ENCODE data around the gene MLPH. TPM values are rescaled to one million over a fixed set of nuclear protein-coding genes. Genes with fewer than 3 reads are reported as not detected.

Gene MLPH
- total RNA-seq, 1 donor from 2014 or later = 22.5 TPM

- Mint-ChIP-seq H3K27ac (ENCODE audit: unreplicated experiment) (no peak overlapping the region), H3K36me3 (ENCODE audit: unreplicated experiment) (peaks cover 3% of the 10 kb centered on the region), H3K4me3 (ENCODE audit: unreplicated experiment) (no peak overlapping the region), H3K4me1 (ENCODE audit: unreplicated experiment) (no peaks in the 10 kb centered on the region), H3K27me3 (ENCODE audit: unreplicated experiment) (no peaks in the 10 kb centered on the region), H3K9me3 (ENCODE audit: unreplicated experiment) (no peaks in the 10 kb centered on the region)
- no peak for DNase-seq (ENCODE audit: extremely low spot score, unreplicated experiment)
- TF ChIP-seq, protein P1, sequence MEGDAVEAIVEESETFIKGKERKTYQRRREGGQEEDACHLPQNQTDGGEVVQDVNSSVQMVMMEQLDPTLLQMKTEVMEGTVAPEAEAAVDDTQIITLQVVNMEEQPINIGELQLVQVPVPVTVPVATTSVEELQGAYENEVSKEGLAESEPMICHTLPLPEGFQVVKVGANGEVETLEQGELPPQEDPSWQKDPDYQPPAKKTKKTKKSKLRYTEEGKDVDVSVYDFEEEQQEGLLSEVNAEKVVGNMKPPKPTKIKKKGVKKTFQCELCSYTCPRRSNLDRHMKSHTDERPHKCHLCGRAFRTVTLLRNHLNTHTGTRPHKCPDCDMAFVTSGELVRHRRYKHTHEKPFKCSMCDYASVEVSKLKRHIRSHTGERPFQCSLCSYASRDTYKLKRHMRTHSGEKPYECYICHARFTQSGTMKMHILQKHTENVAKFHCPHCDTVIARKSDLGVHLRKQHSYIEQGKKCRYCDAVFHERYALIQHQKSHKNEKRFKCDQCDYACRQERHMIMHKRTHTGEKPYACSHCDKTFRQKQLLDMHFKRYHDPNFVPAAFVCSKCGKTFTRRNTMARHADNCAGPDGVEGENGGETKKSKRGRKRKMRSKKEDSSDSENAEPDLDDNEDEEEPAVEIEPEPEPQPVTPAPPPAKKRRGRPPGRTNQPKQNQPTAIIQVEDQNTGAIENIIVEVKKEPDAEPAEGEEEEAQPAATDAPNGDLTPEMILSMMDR (IDR thresholded peaks at IDR 0.05) = no peak
Measured at GRCh38 chr2:237546876-237547395, 59.9 kb downstream of the MLPH start.

GRCh38 chr2:237547841-237548416, 60.9 kb downstream of the MLPH start:
- Mint-ChIP-seq H3K4me1 (ENCODE audit: unreplicated experiment) (no peaks in the 10 kb centered on the region), H3K27me3 (ENCODE audit: unreplicated experiment) (no peaks in the 10 kb centered on the region), H3K36me3 (ENCODE audit: unreplicated experiment) (peaks cover 8% of the 10 kb centered on the region), H3K9me3 (ENCODE audit: unreplicated experiment) (no peaks in the 10 kb centered on the region), H3K4me3 (ENCODE audit: unreplicated experiment) (no peak overlapping the region), H3K27ac (ENCODE audit: unreplicated experiment) (no peak overlapping the region)
- no peak for DNase-seq (ENCODE audit: extremely low spot score, unreplicated experiment)
- TF ChIP-seq, protein P1 (IDR thresholded peaks at IDR 0.05) = no peak

- no peak for DNase-seq (ENCODE audit: extremely low spot score, unreplicated experiment)
- Mint-ChIP-seq H3K36me3 (ENCODE audit: unreplicated experiment) (peaks cover 17% of the 10 kb centered on the region), H3K27ac (ENCODE audit: unreplicated experiment) (no peak overlapping the region), H3K4me1 (ENCODE audit: unreplicated experiment) (no peaks in the 10 kb centered on the region), H3K4me3 (ENCODE audit: unreplicated experiment) (no peak overlapping the region), H3K27me3 (ENCODE audit: unreplicated experiment) (no peaks in the 10 kb centered on the region), H3K9me3 (ENCODE audit: unreplicated experiment) (peaks cover 5% of the 10 kb centered on the region)
- TF ChIP-seq, protein P1 (IDR thresholded peaks at IDR 0.05) = no peak
Measured at GRCh38 chr2:237549216-237549615, 62.2 kb downstream of the MLPH start.

- Mint-ChIP-seq H3K27me3 (ENCODE audit: unreplicated experiment) (no peaks in the 10 kb centered on the region), H3K36me3 (ENCODE audit: unreplicated experiment) (peaks cover 22% of the 10 kb centered on the region), H3K4me1 (ENCODE audit: unreplicated experiment) (no peaks in the 10 kb centered on the region), H3K4me3 (ENCODE audit: unreplicated experiment) (no peak overlapping the region), H3K9me3 (ENCODE audit: unreplicated experiment) (peaks cover 9% of the 10 kb centered on the region), H3K27ac (ENCODE audit: unreplicated experiment) (no peak overlapping the region)
- DNase-seq (ENCODE audit: extremely low spot score, unreplicated experiment) = no peak
- TF ChIP-seq, protein P1 (IDR thresholded peaks at IDR 0.05) = no peak
Measured at GRCh38 chr2:237549643-237550415, 62.8 kb downstream of the MLPH start.

GRCh38 chr2:237551071-237551574, 64.1 kb downstream of the MLPH start:
- TF ChIP-seq, protein P1 (IDR thresholded peaks at IDR 0.05) = no peak
- no peak for DNase-seq (ENCODE audit: extremely low spot score, unreplicated experiment)
- Mint-ChIP-seq H3K9me3 (ENCODE audit: unreplicated experiment) (peaks cover 13% of the 10 kb centered on the region), H3K27me3 (ENCODE audit: unreplicated experiment) (no peaks in the 10 kb centered on the region), H3K4me3 (ENCODE audit: unreplicated experiment) (no peak overlapping the region), H3K36me3 (ENCODE audit: unreplicated experiment) (peaks cover 28% of the 10 kb centered on the region), H3K27ac (ENCODE audit: unreplicated experiment) (no peak overlapping the region), H3K4me1 (ENCODE audit: unreplicated experiment) (no peaks in the 10 kb centered on the region)

All from osteocyte (in vitro differentiated cells).